Measurements from ENCODE around the gene DCLK1. TPM values are rescaled to one million over a fixed set of nuclear protein-coding genes. Genes with fewer than 3 reads are reported as not detected.

DCLK1 gene
- total RNA-seq, 1 donor from 2014 or later, result 8.5 TPM

GRCh38 chr13:35833608-35834275 is 297.4 kb downstream of the DCLK1 start:
- DNase-seq (ENCODE audit: low read depth in 2 of 2), result no peak

DNA sequence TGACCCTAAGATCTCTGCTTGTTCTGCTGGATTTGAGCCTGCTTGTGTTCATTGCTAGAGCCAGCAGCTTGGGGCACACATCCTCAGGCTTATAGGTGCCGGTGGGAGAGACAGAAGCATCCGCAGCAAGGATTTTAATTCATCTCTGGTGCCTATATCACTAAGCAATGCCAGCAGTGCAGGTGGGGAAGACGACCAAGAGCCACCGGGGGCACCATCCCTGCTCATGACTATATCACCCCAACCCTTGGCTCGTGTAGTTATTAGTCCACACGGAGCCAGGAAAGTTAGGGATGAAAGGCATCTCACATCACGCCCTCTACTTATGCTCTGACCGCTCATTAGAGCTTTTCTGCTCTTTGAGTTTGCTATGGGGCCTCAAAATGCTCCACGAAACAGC is 298.2 kb downstream of the DCLK1 start:
- no peak for DNase-seq (ENCODE audit: low read depth in 2 of 2)

- DNase-seq (ENCODE audit: low read depth in 2 of 2), result no peak
Observed at GRCh38 chr13:35832551-35832950, 298.6 kb downstream of the DCLK1 start.

DNA sequence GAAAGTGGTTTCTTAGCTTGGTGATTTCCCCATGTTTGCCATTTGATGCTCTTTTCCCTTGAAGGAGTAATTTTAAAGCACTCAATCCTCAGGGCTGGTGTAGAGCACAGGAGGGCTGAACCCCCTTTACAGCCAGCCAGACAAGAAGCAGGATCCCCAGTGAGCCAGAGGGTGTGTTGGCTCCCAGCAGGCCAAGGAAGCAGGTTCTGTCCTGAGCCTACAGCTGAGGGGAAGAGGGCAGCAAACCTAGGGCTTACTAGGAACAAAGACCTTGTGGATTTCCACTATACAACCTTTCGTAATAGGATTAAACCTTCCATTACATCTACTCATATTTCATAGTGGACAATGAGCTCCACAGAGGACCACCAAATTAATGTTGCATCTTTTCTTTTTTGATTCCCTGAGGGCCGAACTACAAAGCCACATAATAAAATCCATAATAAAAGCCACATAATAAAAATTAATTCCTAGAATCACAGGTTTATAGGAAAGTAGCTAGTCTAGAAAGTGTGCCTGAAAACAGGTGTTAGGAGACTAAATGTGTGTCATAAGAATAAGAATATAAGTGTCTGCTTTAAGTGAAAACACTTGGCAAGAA is 300.2 kb downstream of the DCLK1 start:
- no peak for DNase-seq (ENCODE audit: low read depth in 2 of 2)

DNA sequence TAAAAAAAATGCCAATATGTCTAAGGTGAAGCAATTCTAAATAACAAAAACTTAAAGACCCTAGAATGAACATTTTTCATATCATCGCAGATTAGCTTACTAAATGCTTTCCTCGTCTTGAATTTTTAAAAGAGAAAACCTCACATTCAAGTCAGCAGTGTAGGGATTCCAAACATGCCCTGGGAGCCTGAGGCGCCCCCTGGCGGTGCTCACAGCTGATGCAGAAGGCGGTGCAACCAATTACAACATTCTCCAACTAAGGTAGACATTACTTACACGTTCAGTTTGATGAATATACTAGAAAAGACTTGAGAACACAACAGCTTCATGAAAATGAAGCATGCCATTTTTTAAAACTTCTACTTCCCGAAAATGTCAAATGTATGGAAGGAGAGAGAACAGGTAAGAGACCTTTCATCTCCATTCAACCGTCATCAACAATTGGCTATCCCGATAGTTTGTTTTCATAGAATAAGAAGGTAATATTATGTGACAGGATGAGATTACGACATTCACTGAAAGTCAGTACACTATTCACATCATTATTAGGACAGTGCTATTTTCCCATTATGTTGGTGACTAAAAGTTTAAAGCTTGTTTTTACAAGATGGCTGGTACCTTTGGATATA is 304.4 kb downstream of the DCLK1 start:
- DNase-seq (ENCODE audit: low read depth in 2 of 2), result no peak

DNA sequence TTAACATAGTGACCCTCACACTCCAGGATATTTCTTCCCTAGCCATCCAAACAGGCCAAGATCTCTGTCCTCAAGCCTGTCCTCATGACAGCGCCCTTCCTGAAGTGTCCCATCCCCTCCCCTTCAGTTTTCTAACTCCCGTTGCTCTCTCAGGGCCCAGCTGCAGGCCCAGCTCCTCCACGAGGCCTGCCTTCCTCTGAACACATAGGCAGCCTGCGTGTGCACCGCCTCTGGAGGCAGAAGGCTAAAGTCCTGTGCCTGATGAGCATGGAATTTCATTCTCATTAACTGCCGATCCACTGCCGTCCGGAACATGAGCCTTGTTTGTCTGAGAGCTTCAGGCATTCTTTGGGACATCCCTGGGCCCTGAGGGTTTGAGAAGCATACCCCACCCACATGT is 306.4 kb downstream of the DCLK1 start:
- DNase-seq (ENCODE audit: low read depth in 2 of 2), result no peak

DNA sequence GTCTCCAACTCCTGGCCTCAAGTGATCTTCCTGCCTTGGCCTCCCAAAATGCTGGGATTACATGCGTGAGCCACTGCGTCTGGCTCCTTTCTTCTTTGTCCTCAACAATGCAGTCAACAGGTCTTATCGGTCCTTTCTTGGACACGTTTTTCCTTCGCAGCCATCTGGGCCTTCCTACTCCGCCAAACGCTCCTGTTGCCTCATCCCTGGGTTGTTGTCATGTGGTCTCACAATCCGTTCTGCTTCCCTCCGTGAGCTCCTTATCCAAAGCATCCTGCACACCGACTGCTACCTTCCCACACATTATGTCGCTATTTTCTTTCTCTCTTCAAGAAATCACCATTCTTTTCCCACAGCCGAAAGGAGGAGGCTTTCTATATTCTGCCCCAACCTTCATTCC is 306.8 kb downstream of the DCLK1 start:
- no peak for DNase-seq (ENCODE audit: low read depth in 2 of 2)

GRCh38 chr13:35822666-35823065 is 308.5 kb downstream of the DCLK1 start:
- no peak for DNase-seq (ENCODE audit: low read depth in 2 of 2)

DNA sequence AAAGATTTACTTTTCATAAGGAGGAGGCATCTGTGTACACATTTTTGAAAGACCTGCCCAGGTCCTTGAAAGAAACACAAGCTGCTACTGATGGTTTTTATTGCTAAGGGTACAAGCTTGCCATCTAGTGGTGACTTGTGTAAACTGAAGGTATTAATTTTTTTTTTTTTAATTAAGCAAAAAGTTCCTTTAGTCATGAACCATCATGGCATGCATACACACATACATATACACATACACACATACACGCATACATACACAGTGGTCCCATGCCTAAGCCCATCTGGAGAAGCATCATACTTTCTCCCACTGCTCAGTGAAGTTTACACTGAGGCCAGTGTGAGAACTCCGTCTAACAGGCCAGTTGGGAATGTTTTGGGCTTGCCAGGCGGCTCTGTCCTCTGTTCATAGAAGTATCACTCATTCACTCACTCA is 312.5 kb downstream of the DCLK1 start:
- DNase-seq (ENCODE audit: low read depth in 2 of 2), result peak; percentile 53 to 58

- no peak for DNase-seq (ENCODE audit: low read depth in 2 of 2)
Observed at GRCh38 chr13:35817642-35818607, 313.3 kb downstream of the DCLK1 start.

DNA sequence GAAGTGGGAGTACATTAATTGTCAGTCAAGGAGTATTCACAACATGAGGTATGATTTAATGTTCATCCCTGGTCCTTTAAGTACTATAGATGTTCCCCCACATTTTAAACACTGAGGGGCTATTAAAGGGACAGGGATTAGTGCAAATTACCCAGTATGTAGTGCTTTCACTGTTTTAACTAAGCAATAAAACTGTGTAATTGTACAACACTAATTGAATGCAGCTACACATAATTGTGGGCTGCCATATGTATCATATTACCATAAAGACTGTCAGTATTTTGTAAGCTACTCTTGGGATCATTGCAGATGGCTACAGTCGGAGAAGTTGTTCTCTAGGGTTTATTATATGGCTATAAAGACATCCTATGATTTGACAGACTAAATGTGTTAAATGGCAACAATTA is 316.6 kb downstream of the DCLK1 start:
- no peak for DNase-seq (ENCODE audit: low read depth in 2 of 2)

DNA sequence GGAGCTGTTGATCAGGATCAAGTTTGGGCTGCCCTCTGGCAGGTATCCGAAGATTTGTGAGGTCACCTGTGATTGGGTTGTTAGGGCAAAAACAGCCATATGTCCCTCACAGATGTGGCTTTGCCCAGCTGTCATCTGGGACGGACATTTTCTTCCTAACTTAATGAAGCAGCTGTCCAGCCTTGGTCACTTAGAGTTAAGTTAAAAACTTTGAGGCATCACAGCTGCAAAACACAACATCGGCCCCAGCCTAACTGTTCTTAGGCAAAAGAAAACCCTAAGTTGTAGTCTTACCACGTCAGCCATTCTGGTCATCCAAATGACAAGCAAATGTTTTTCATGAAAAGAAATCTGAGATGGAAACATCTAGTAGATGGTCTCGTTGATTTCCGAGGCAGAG is 318.4 kb downstream of the DCLK1 start:
- no peak for DNase-seq (ENCODE audit: low read depth in 2 of 2)

- DNase-seq (ENCODE audit: low read depth in 2 of 2), result no peak
Observed at GRCh38 chr13:35810321-35810720, 320.9 kb downstream of the DCLK1 start.

DNA sequence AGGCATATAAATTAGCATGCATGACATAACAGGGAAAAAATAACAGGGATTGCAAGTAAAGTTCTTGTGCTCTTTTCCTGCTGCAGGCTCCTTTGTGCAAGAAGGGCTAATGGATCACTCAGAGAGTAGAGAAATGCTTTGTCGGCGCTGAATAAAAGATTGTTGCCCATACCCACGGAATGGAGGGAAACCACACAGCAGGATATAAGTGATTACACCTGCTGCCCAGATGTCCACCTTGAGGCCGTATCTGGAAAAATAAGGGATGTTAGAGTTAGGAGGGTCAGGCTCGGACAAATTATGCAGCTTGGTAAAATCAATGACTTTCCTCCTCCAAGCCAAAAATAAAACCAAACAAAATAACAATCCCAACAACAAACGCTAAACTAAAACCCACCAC is 322.3 kb downstream of the DCLK1 start:
- no peak for DNase-seq (ENCODE audit: low read depth in 2 of 2)

- no peak for DNase-seq (ENCODE audit: low read depth in 2 of 2)
Observed at GRCh38 chr13:35804901-35805300, 326.3 kb downstream of the DCLK1 start.

DNA sequence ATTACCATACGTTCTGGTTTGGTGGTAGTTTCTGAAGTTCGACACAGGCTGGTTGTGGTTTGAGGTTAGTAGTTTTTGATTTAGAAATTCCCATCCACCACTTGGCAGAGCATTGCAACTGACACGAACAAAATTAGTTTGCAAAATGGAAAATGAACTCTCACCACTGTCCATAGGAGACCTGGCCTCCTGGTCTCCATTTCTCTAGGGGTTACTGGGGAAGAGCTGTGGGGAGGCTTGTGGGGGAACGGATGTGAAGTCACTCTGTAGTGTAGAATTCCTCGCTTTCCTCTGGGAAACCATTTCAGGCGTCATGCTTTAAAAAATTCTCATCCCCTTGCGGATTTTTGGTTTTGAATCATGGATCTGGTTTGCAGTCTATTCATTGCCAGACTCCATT is 333.2 kb downstream of the DCLK1 start:
- DNase-seq (ENCODE audit: low read depth in 2 of 2), result no peak

- DNase-seq (ENCODE audit: low read depth in 2 of 2), result no peak
Observed at GRCh38 chr13:35797244-35797643, 333.9 kb downstream of the DCLK1 start.

DNA sequence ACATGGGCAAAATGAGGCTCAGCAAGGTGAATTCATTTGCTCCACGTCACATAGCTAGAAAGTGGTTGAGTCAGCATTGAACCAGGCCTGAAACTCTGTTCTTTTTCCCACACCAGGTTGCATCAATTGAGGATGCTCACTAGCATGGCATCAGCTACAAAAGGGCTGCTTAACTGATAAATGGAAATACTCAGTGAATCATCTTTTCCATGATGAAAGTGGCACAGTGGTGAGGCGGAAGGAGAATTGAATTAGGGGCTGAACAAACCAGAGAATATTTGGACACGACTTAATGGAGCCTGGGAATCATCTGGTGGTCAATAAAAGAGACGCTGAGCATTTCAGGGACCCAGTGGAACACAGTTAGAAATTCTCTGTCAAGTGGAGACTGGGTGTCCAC is 334.6 kb downstream of the DCLK1 start:
- DNase-seq (ENCODE audit: low read depth in 2 of 2), result peak in 1 of 2 donors; percentile 12

DNA sequence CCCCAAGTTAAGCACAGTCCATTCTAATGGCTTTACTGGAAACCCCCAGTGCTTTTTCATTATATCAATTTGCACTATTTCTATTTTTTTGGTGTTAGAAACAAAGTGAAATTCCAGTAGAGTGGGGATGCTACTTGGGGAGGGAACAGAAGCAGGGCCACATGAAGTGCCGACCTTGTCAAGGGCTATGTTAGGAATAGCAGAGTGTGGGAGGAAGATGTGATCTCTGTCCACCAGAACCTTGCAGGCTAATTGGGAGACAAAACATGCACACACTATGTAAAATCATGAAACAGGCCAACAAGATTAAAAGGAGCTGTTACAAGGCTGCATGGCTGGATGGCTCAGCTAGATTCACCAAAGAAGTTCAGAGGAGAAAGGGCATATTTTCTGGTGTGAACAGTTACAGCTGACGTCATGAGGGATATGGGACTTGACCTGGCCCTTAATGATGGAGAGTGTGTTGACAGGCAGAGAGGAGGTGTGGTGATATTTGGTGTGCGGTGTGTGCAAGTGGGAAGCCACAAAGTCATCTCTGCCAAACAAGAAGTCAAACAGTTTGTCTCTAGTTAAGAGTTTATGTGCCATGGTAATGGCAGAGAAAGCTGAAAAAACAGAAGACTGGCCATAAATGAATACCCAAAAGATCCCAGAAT is 336.3 kb downstream of the DCLK1 start:
- no peak for DNase-seq (ENCODE audit: low read depth in 2 of 2)

GRCh38 chr13:35793823-35794222 is 337.4 kb downstream of the DCLK1 start:
- DNase-seq (ENCODE audit: low read depth in 2 of 2), result no peak

- no peak for DNase-seq (ENCODE audit: low read depth in 2 of 2)
Observed at GRCh38 chr13:35792911-35793310, 338.3 kb downstream of the DCLK1 start.

All from lung microvascular endothelial cell (primary cell).